ENCODE data around the gene INSL4.

- TF ChIP-seq TCF12 (IDR thresholded peaks at IDR 0.05; ENCODE audit: low read depth, low read length) (no peak), EP300 (IDR thresholded peaks at IDR 0.05; ENCODE audit: borderline replicate concordance in 1 of 2, low read depth in 2 of 2, low read length in 2 of 2) (no peak), SP1 (IDR thresholded peaks at IDR 0.05; ENCODE audit: low read depth, low read length) (no peak), CTCF (IDR thresholded peaks at IDR 0.05; ENCODE audit: control extremely low read depth in 1 of 3, insufficient read depth in 1 of 3, low read depth in 1 of 3, low read length in 3 of 3) (no peak), NRF1 (IDR thresholded peaks at IDR 0.05; ENCODE audit: low read depth, low read length) (no peak), FOSL1 (IDR thresholded peaks at IDR 0.05; ENCODE audit: insufficient read depth, low read depth, low read length) (no peak), EZH2 (IDR thresholded peaks at IDR 0.05; ENCODE audit: low read depth, low read length, severe bottlenecking) (no peak), CBX5 (IDR thresholded peaks at IDR 0.05; ENCODE audit: low read depth, low read length) (no peak), KDM1A (IDR thresholded peaks at IDR 0.05; ENCODE audit: borderline replicate concordance, low read length) (no peak), TAF1 (IDR thresholded peaks at IDR 0.05; ENCODE audit: low read depth, low read length) (no peak), POLR2AphosphoS5 (IDR thresholded peaks at IDR 0.05; ENCODE audit: low read depth, low read length) (no peak), RAD21 (IDR thresholded peaks at IDR 0.05 in 1 of 2, conservative IDR thresholded peaks at IDR 0.05 in 1 of 2; ENCODE audit: low read depth in 2 of 2, low read length in 2 of 2) (no peak), ZNF274 (IDR thresholded peaks at IDR 0.05; ENCODE audit: borderline replicate concordance, extremely low read depth, low read length) (no peak)
These were observed 47.3 kb downstream of the INSL4 start for GRCh38 chr9:5278486-5278885.
